Measurements from ENCODE around the gene RNF220. TPM values are rescaled to one million over a fixed set of nuclear protein-coding genes. Genes with fewer than 3 reads are reported as not detected.

The RNF220 gene
- total and polyA plus RNA-seq, 9 of the 15 experiments (the other 6 are each of a cell fraction or from before 2014, with no cell fraction given) = 5.1 to 117 (median 66.9) TPM

DNA sequence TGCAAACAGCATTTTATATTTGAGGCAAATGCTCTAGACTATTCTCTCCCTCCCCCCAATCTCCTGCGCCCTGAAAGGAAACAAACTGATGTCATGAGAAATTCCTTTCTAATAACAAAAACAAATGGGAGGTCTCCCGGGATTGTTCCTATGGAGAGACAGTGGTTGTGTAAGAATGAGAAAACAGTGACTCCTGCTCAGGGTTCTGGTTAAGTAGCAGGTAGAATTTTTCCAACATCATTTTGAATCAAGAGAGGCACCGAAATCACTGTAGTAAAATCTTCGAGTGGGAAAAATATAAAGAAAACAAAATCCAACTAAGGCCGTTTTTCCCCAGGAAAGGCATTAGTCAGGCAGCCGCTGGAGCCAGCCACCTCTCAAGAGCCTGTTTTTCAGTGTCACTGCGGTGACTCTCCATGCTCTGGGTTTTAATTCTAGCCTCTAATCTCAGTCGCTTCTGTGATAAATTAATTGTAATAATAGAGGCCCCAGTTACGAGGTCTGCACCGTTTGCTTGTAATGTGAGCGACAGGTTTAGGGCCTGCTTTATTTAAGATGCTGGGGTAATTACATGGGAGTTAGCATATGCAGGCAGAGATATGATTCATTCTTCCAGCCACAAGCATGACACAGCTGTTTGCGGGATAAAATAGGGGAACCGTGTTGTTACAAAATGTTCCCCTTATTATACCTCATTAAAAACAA, 80.3 kb downstream of the RNF220 start (continued):
- TF ChIP-seq, protein P1, sequence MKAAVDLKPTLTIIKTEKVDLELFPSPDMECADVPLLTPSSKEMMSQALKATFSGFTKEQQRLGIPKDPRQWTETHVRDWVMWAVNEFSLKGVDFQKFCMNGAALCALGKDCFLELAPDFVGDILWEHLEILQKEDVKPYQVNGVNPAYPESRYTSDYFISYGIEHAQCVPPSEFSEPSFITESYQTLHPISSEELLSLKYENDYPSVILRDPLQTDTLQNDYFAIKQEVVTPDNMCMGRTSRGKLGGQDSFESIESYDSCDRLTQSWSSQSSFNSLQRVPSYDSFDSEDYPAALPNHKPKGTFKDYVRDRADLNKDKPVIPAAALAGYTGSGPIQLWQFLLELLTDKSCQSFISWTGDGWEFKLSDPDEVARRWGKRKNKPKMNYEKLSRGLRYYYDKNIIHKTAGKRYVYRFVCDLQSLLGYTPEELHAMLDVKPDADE (conservative IDR thresholded peaks at IDR 0.05; ENCODE audit: control insufficient read depth, low read depth, low read length) = no peak
- TF ChIP-seq TARDBP (IDR thresholded peaks at IDR 0.05) = peak; percentile 82; the same call in 1 of the 2 replicates
- TF ChIP-seq POLR3A (IDR thresholded peaks at IDR 0.05; ENCODE audit: borderline replicate concordance, extremely low read depth, insufficient read depth, insufficient read length) = no peak
- no peak for TF ChIP-seq SREBF1 (IDR thresholded peaks at IDR 0.05; ENCODE audit: borderline replicate concordance, low read depth, low read length)
- no peak for TF ChIP-seq PCBP2 (IDR thresholded peaks at IDR 0.05; ENCODE audit: low read depth, low read length, poor library complexity, severe bottlenecking)
- TF ChIP-seq, protein P2, sequence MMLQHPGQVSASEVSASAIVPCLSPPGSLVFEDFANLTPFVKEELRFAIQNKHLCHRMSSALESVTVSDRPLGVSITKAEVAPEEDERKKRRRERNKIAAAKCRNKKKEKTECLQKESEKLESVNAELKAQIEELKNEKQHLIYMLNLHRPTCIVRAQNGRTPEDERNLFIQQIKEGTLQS (IDR thresholded peaks at IDR 0.05) = peak; percentile 85
- TF ChIP-seq, protein P2 (CRISPR knock-in tag; conservative IDR thresholded peaks at IDR 0.05) = no peak
- TF ChIP-seq CHD1 (IDR thresholded peaks at IDR 0.05; ENCODE audit: low read length) = no peak
- TF ChIP-seq SAFB (IDR thresholded peaks at IDR 0.05; ENCODE audit: borderline replicate concordance, low read depth, low read length) = no peak
- TF ChIP-seq ZNF12 (CRISPR knock-in tag; IDR thresholded peaks at IDR 0.05) = no peak
- TF ChIP-seq NR2C2 (CRISPR knock-in tag; IDR thresholded peaks at IDR 0.05) = no peak
- TF ChIP-seq NR2C2 (tag; IDR thresholded peaks at IDR 0.05) = peak; percentile 12; the same call in 1 of the 2 replicates
- TF ChIP-seq TCFL5 (CRISPR knock-in tag; conservative IDR thresholded peaks at IDR 0.05) = no peak
- TF ChIP-seq RBM25 (IDR thresholded peaks at IDR 0.05; ENCODE audit: low read depth, low read length, severe bottlenecking) = no peak
- no peak for TF ChIP-seq ZNF41 (CRISPR knock-in tag; conservative IDR thresholded peaks at IDR 0.05)
- TF ChIP-seq, protein P3, sequence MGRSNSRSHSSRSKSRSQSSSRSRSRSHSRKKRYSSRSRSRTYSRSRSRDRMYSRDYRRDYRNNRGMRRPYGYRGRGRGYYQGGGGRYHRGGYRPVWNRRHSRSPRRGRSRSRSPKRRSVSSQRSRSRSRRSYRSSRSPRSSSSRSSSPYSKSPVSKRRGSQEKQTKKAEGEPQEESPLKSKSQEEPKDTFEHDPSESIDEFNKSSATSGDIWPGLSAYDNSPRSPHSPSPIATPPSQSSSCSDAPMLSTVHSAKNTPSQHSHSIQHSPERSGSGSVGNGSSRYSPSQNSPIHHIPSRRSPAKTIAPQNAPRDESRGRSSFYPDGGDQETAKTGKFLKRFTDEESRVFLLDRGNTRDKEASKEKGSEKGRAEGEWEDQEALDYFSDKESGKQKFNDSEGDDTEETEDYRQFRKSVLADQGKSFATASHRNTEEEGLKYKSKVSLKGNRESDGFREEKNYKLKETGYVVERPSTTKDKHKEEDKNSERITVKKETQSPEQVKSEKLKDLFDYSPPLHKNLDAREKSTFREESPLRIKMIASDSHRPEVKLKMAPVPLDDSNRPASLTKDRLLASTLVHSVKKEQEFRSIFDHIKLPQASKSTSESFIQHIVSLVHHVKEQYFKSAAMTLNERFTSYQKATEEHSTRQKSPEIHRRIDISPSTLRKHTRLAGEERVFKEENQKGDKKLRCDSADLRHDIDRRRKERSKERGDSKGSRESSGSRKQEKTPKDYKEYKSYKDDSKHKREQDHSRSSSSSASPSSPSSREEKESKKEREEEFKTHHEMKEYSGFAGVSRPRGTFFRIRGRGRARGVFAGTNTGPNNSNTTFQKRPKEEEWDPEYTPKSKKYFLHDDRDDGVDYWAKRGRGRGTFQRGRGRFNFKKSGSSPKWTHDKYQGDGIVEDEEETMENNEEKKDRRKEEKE (IDR thresholded peaks at IDR 0.05; ENCODE audit: borderline replicate concordance in 1 of 2, control insufficient read depth in 1 of 2, low read depth in 2 of 2, low read length in 1 of 2) = no peak
- TF ChIP-seq ZNF408 (CRISPR knock-in tag; IDR thresholded peaks at IDR 0.05; ENCODE audit: low read depth) = no peak
- TF ChIP-seq HOXB6 (CRISPR knock-in tag; IDR thresholded peaks at IDR 0.05; ENCODE audit: borderline replicate concordance) = no peak
- TF ChIP-seq CBFA2T2 (conservative IDR thresholded peaks at IDR 0.05) = peak; percentile 93
- TF ChIP-seq PHF8 (IDR thresholded peaks at IDR 0.05; ENCODE audit: borderline replicate concordance, low read length) = no peak
- TF ChIP-seq, protein P4, sequence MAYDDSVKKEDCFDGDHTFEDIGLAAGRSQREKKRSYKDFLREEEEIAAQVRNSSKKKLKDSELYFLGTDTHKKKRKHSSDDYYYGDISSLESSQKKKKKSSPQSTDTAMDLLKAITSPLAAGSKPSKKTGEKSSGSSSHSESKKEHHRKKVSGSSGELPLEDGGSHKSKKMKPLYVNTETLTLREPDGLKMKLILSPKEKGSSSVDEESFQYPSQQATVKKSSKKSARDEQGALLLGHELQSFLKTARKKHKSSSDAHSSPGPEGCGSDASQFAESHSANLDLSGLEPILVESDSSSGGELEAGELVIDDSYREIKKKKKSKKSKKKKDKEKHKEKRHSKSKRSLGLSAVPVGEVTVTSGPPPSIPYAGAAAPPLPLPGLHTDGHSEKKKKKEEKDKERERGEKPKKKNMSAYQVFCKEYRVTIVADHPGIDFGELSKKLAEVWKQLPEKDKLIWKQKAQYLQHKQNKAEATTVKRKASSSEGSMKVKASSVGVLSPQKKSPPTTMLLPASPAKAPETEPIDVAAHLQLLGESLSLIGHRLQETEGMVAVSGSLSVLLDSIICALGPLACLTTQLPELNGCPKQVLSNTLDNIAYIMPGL (CRISPR knock-in tag; IDR thresholded peaks at IDR 0.05) = no peak

All from K562 (cell line).